Stimulated activated CD4-positive, alpha-beta T cell treated with anti-CD3 and anti-CD28 coated beads, Interleukin-12 subunit alpha, Interleukin-12 subunit beta, amount 100 ng/mL, for 48 hours (primary cell): Measurements from ENCODE around the gene TMEM17.

Source experiments
- DNase-seq, 3 donors: peaks; one replicate each; pipeline ENCODE4 v3.0.0-alpha.2; 2020; ENCODE audit warnings: low read depth in 2 of 3, low spot score in 1 of 3

TMEM17 gene

GRCh38 chr2:62512384-62512783 lies 6.4 kb upstream of the TMEM17 start:
- no peak for DNase-seq

DNA sequence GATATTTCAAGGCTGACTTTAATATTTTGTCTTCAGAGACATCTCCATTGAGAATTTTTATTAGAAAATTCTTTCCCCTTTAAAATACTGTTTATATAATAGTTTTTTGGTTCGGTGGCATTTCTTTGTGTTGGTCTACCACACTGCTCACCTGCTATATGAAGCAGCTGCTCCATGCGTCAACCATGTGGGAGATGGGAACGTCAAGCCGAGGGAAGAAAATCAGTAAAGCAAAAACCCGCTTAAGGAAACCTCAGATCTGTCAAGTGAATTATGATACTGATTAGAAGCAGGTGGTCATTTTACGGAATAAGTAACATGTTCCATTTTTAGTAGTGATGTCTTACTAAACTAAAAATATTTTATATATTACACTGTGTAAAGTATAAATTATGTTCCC lies 5.6 kb upstream of the TMEM17 start:
- DNase-seq, result no peak

GRCh38 chr2:62506421-62506750 lies 391 bp upstream of the TMEM17 start:
- no peak for DNase-seq

DNA sequence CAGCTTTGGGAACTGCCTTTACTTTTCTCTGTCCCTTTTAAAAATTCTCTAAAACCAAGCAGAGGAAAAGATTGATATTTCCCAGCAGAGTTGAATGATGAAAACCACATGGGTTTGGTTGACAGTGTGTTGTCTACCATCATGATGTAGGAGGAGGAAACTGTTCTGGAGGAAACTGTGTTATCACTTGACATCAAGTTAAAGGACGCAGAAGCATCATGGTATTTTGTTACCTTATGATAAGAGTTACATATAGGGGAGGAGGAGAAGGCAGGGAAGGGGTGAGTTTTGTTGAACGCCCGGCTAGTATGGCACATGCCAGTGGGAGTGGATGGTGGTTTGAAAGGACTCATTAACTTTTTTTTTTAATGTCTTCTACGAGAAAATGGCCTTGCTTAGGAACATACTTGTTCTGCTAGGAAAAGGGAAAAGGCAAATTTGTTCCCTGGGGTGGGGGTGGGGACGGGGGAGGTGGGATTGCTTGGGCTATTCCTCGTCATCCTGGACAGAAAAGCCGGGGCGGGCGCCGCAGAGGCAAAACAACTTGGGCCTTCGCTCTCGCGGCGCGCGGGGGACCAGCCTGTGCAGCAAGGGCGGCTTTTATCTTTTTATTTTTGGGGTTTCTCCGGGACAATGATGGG lies 766 bp downstream of the TMEM17 start:
- no peak for DNase-seq

- DNase-seq, result no peak
Measured at GRCh38 chr2:62504657-62505056, 1.3 kb downstream of the TMEM17 start.

- DNase-seq, result no peak
Measured at GRCh38 chr2:62501794-62502500, 4.0 kb downstream of the TMEM17 start.

GRCh38 chr2:62501069-62501468 lies 4.9 kb downstream of the TMEM17 start:
- DNase-seq, result no peak

GRCh38 chr2:62499430-62500060 lies 6.5 kb downstream of the TMEM17 start:
- DNase-seq, result no peak

DNA sequence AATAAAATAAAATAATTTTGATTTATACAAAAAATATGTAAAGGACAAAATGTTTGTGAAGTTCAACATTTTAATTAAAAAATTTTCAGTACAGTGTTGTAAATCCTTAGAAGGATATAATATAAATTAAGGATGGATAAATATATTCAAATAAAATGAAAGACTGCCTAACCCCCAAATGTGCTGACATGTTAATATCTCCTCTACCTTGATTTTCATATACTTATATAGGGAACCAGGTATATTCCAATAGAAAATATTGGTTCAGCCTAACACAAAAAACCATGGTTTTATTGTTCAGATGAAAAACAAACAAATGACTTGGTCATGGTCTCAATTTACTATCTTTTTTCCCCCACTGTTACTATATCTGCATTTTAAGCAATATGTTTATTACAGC lies 7.3 kb downstream of the TMEM17 start:
- DNase-seq, result no peak

- DNase-seq, result no peak
Measured at GRCh38 chr2:62495761-62496160, 10.2 kb downstream of the TMEM17 start.

- DNase-seq, result no peak
Measured at GRCh38 chr2:62492048-62492447, 13.9 kb downstream of the TMEM17 start.

DNA sequence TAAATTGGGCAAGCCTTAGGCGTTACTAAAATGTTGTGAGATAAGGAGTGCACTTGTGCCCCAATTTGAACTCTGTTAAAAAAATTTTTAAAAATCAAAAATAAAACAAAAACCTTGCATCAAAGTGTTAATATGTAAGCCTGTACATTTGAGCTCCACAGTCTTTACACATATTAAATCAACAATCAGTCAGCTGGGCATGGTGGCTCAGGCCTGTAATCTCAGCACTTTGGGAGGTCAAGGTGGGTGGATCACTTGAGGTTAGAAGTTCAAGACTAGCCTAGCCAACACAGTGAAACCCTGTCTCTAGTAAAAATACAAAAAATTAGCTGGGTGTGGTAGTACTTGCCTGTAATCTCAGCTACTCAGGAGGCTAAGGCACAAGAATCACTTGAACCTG lies 16.3 kb downstream of the TMEM17 start:
- DNase-seq, result no peak

DNA sequence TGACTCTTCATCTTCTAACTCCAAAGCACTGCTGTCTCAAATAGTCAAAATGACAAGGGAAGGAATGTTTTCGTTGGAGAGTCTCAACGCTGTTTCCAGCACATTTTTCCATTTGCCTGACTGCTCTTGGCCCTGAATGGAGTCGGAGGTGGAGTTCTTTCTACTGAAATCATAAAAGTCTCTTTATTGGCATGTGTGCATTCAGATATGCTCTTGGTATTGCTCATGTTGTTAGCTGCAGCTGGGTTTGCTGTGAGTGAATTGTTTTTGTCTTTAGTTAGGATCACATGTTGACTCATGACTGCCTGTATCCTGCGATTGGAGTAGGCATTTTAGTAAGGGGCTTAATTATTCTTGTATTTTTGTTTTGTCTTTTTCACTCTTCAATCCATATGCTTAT lies 16.8 kb downstream of the TMEM17 start:
- no peak for DNase-seq

GRCh38 chr2:62486439-62486765 lies 19.6 kb downstream of the TMEM17 start:
- no peak for DNase-seq

DNA sequence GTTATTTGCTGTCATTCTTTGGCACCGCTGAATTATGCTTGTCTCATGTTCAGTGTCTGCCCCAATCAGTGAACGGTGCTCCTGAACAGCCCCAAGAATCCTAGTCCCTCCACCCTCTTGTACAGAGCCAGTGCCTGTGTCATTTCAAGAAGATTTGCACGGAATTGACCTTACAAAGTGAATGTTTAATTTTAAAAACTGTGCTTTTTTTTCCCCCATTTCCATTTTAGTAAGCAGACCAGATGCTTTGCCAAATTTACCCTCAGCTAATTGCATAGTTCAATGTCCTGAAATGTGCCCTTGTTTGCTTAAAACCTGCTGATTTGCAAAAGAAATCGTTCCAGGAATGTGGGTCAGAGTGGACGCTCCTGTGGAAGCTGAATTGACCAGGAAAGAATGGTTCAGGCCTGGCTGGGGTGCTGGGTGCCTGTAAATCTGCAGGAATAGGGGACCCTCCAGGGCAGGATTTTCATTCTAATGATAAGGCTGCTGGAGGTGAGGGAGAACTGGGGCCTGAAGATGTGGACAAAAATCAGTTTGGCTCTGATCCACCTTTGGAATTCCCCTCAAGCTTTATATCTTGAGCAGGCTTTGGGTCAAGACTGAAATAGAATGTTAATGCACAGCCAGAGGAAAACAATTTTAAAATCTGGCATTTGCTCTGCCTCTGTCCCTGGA lies 20.1 kb downstream of the TMEM17 start:
- DNase-seq, result no peak

DNA sequence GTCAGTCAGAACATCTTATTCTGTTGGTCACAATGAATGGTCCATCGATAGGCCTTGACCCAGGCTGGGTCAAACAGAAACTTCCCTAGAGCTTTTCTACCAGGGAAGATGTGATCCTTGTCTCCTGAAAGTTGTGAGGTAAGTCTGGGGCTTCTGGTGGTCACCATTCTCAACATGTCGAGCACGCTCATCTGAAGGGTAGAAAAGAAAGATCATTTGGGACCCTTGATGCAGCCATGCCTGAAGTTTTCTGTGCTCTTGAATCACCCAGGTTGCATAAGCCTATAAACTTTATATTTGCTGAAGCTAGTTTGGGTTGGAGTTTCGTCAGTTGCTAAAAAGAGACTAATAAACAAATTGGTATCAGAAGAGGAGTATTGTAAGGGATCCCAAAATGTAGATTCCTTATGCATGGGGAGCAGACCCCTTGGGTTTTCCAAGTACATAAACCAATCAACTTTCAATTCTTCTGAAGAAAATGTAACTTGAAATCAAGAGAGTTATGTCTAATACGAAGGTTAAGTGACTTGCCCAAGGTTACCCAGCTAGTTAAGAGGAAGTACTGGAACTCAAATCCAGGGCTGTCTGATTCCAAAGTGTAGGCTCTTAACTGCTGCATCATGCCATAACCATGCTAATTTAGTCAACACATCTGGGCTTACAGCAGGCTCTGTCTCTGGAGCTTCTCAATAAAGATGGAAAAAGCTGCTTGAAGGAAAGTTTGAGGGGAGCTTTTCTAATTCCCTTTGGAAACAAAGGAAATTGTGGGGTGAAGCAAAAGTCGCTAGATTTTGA lies 23.2 kb downstream of the TMEM17 start:
- no peak for DNase-seq

DNA sequence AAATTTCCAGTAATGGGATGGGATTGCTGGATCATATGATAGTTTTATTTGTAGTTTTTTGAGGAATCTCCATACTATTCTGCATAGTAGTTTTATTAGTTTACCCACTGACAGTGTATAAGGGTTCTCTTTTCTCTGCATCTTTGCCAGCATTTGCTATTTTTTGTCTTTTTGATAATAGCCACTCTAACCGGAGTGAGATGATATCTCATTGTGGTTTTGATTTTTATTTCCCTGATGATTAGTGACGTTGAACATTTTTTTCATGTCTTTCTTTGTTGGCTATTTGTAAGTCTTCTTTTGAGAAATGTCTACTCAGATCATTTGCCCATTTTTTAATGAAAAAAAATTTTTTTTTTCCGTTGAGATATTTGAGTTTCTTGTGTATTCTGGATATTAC lies 26.1 kb downstream of the TMEM17 start:
- DNase-seq, result no peak

GRCh38 chr2:62478093-62478580 lies 27.9 kb downstream of the TMEM17 start:
- no peak for DNase-seq

DNA sequence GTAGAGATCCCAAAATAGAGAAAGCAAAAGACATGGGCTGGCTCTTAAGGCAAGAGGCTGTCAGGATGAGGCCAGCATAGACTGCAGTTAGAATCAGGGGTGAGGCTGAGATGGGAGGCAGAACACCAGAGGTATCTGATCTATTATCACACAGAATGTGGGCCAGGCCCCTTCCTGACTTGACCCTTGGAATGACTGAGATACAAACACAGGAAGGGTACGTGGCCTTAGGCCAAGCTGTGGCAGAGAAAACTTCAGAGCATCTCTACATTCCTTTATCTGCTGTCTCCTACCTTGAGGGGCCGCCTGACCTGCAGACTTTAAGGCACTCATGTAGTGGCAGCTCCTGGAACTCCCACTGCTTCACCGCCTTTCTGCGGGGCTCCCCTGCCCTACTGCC lies 28.4 kb downstream of the TMEM17 start:
- no peak for DNase-seq

- DNase-seq, result no peak
Measured at GRCh38 chr2:62475172-62476011, 30.6 kb downstream of the TMEM17 start.
